Measurements from ENCODE around the gene CBX5.
"Not testable (repeated sequence)": the region's sequence is repeated elsewhere in the genome, so short reads cannot be mapped to it uniquely, and the experiment has no call there.

CBX5 gene

DNA sequence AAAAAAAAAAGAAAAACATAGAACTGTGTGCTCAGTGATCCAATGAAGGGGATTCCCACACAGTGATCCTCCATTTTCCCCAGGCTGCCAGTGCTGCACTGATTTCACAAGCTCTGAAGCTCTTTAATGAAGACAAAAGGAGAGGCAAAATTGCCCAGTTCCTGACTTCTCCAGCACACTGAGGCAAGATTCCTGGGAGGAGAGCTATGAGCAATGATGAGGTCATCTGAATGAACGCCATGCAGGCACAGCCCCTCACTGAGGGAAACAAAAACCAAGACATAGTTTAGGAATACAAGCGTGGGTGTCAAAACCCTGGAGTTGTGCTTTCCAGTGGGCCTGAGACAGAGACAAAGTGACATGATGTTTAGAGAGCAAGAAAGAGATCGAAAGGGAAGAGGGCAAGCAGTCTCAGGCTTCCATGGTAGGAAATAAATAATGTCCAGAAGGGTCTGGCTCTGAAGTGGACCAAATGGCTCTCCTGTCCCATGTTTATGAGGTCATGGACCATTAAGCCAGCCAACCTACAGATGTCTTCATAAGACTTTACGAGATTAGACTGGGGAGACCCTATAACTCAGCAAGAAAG, 50.2 kb downstream of the CBX5 start:
- no peak for DNase-seq (ENCODE audit: extremely low spot score, insufficient read length, low read depth)

DNA sequence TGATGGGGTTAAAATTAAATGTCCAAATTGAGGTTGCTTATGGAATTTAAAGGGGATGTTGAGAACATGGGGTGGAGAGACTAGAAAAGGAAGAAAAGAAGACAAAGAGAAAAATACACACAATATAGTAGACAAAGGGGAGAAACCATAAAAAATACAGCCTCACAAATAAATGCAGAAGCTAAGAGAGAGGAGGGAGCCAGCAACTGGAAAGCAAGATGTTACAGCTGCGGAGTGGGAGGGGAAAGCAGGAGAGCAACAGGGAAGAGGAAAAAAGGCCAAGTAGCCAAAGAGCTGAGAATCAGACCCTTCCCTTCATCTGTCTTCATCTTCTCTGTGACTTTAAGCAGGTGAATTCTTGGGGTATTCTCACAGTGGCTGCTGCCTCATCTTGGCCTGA, 51.5 kb downstream of the CBX5 start:
- FAIRE-seq (no peak), DNase-seq (ENCODE audit: extremely low spot score, insufficient read length, low read depth) (no peak)

More for the DNA sequence above, 50.2 kb downstream of the CBX5 start:
- no peak for FAIRE-seq

DNA sequence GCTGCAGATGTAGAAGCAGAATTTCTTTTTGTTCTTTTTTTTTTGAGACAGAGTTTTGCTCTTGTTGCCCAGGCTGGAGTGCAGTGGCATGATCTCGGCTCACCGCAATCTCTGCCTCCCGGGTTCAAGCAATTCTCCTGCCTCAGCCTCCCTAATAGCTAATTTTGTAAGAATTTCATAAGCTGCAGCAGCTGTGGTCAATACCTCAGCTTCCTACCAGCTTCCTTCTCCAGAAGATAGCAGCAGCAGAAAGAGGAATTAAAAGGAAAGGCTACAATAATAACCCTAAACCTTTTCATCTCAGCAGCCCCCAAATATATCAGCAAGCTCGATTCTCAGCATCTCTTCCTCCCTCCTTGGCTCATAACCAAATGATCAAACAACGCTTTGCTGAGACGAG, 52.0 kb downstream of the CBX5 start:
- DNase-seq (ENCODE audit: extremely low spot score, insufficient read length, low read depth); FAIRE-seq: not testable (repeated sequence)

DNA sequence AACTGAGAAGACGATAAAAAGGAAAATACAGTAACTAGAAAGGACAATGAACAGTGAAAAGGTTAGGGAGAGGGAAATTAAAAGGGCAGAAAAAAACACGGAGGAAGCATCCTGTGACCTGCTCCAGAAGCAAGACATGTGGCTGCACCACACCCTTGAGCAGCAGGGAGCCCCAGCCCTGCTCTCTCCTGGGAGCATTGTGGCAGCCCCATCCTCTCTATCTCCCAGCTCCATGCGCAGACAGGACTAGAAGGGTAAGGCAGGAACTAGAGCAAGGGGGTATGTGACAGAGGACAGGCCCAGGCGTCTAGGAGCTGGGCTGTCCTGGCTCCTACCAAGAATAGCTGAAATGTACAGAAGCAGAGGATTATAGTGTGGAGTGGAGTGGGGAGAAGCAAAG, 52.5 kb downstream of the CBX5 start:
- no peak for DNase-seq (ENCODE audit: extremely low spot score, insufficient read length, low read depth)
- FAIRE-seq, result no peak

DNA sequence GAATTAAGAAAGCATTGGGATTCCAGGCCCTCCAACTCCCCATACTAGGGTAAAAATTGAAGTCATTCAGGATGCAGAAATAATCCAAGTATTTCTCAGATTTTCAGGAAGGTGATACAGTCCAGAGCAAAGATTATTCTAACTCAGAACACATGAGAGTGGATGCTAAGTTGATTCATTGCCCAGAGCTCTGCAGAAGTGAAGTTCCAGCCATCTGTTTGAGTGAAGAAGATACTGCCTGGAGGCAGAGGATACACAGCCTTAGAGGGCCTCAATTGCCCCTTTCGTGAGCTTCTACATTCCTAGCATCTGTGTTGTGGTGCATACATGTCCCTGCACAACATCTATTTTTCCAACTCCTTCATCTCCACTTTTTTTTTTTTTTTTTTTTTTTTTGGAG, 54.3 kb downstream of the CBX5 start:
- FAIRE-seq (no peak), DNase-seq (ENCODE audit: extremely low spot score, insufficient read length, low read depth) (no peak)

DNA sequence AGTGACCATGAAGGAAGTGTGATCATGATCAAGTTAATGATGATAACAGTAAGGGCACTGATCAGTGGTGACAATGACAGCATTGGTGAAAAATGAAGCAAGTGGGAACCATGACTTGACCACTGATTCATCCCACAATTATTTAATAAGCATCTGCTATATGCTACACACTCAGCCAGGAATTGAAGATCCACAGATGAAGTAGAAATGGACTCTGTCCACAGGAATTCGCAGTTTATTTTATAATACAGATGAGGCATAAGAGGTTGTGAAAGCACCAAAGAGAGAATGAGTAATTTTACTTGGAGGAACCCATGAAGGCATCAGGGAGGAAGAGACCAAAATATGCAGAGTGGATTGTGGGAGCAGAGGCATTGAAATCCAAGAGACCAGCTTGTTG, 57.3 kb downstream of the CBX5 start:
- no peak for FAIRE-seq
- DNase-seq (ENCODE audit: extremely low spot score, insufficient read length, low read depth), result no peak

DNA sequence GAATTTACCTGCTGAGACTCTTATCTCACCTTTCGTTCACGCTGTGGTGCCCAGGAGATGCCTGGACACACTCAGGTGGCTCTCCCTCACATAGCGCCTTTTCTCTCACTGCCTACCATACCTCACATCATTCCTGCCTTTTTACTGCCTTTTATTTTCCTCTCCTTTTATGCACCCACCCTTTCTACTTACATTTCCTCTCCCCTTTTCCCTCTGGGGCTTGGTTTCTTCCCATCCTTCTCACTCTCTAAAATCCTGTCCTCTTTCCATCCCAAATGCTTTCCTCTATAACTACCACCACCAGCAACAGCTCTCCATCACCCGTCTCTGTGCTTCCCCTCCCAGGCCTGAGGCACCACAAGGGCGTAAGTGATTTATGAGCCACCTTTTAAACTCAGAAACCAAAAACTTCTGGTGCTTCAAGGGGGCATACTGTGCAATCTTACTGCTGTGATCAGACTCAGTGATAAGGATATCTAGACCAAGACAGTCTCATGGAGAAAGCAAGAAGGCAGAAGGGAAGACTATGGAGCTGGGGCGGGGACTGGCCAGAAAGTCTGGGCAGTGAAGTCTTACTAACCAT, 58.4 kb downstream of the CBX5 start:
- DNase-seq (ENCODE audit: extremely low spot score, insufficient read length, low read depth) (no peak), FAIRE-seq (no peak)

DNA sequence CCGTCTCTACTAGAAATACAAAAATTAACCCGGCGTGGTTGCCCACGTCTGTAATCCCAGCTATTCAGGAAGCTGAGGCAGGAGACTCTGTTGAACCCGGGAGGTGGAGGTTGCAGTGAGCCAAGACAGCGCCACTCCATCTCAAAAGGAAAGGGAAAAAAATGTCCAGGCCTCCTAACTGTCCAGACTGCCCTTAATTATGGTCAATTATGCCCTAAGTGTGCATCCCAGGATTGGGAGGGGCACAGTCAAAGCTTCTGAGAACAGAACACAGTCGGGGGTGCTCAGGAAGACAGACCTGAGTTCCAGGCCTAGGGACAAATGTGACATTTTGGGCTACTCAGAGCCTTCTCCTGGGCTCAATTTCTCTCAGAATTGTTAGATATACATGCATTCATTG, 59.4 kb downstream of the CBX5 start:
- DNase-seq (ENCODE audit: extremely low spot score, insufficient read length, low read depth), result no peak
- no peak for FAIRE-seq

DNA sequence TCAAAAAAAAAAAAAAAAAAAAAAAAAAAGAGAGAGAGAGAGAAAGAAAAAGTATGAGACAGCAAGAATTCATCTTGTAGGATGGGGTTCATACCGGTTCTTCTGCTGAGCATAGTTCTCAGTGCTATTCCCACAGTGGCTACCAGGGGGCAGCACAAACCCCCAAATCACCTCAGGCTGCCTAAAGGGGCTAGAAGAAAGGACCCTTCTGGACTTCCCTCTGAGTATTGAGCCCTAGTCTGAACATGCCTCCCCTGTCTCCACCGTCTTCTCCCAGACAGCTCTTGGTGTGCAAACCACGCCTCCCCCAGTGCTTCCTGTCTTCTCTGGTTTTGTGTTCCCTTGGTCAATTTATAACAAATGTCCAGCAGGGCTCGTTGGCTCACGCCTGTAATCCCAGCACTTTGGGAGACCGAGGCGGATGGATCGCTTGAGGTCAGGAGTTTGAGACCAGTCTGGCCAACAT, 59.8 kb downstream of the CBX5 start:
- peak; percentile 69 for FAIRE-seq
- DNase-seq (ENCODE audit: extremely low spot score, insufficient read length, low read depth), result no peak

DNA sequence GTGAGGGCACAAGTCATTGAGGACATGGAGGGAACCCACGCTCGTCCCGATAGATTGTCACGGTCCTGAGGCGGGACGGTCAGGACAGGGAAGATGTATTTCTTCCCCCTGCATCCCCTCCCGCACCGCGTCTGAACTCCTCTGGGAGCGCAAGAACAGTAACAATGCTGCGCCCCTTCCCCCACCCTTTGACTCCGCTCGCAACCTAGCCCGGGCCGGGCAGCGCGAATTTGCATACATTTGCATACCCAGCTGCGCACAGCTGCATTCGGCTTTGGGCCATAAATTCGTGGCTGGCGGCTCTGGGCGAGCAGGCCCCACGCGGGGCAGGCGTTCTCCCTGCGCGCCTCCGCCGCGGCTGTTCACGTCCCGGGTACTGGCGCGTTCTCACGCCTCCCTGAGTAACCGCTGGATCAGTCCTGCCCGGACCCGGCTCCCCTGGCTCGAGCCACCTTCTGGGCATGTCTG, 62.1 kb downstream of the CBX5 start:
- no peak for DNase-seq (ENCODE audit: extremely low spot score, insufficient read length, low read depth)
- FAIRE-seq, result no peak

DNA sequence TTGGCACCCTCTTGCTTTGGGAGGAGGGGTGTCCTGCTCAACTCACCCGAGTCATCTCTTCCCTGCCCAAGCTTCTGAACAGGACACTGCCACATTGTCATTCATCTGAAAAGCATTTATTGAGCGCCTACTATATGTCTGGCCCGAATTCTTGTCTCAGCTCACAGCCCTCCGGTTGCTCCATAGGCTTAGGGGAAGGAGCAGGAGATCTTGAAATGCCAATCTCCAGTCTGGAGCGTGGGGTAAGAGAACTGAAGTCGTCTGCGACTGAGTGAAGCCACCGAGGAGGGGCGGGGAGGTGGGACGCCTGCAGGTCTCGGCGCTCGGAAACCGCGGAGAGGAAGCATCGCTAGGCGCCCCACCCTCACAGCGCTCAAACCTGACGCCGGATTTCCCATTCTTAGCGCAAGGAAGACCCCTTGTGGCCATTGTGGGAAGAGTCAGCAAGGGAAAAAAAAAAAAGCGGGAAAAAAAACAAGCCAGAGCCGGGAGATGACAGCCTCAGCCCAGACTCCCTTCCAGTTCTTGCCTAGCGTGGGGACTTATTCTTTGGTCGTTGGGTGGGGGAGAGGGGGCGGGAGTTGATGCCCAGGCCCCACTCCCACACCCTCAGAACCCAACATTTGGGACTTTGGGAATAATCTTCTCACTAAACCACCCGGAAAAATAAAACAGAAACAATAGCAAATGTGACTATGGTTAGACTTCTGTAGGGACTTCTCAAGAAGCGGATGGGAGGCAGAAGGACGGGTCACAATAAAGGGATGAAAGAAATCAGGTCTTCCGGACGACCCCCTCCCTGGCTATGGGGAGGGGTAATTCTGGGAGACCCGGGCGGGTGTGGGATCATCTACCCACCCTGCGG, 62.9 kb downstream of the CBX5 start:
- FAIRE-seq (peak; percentile 18), DNase-seq (ENCODE audit: extremely low spot score, insufficient read length, low read depth) (no peak)

DNA sequence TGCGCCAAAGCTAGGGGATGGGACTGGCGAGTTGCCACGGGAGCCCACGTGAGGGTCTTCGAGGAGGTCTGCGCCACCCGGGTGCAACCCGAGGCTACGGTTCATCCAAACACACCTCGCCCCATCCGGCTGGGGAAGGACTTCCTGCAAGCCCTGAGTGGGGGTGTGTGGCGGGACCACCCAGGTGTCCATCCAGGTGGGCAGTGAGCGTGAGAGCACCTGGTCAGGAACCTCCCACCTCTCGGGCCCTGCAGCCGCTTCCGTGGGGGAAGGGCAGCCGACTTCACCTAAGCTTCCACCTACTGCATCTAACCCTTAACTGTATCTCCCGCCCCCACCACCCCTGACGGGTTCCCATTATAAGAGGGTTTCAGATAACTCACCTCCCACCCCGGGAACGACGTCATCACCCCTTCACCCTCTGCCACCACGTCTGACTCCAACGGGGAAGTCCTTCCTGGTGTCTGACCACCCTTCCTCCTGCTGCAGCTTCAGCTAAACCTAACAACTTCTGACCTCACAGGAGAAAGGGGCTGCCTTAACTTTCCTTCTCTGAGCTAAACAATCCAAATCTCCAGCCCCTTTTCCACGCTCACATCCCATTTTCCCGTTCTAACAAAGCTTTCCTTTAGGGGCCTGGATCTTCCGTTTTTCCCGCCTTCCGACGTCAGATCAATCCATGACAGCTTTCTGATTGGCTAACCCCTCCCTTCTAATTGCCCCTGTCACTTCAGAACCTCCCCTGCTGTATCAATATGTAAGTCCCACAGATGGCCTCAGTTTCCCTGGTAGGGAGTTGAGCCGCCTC, 63.7 kb downstream of the CBX5 start:
- FAIRE-seq, result no peak

DNA sequence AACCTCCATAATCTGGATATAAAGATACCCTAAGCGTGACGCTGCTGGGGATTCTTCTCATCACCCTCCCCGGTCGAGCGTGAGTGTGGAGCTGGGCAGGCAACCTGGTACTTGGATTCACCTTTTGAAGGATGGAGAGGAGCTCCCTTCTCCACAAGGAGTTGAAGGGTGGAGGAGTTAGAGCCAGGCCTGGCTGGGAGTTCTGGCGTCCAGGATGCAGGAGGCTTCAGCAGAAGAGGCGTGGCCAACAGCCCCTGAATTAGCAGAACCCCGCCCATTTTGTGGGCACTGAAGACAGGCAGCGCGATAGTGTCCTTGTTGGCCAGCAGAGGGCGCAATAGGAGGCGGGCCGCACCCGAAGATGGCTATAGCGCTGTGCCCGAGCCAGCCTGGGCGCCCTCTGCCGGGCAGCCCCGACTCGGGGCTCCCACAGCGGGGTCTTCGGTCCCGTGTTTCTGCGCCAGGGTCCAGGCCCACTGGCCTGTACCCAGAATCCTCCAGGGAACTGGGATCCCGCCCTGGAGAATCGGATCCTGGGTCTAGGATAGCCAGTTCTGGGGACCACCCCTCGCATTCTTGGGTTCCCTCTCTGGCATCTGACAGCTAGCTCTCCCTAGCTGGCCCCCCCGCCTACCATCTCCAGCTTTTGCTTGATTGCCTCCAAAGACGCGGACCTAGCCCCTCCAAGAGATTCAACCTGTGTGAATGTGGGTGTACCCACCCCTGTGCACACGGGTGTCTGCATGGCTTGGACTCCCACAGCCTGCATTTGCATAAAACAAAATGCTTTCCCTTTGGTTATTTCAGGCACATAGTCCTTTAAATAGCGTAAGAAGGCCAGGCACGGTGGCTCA, 65.1 kb downstream of the CBX5 start:
- FAIRE-seq, result peak; percentile 81
- peak; percentile 77 for DNase-seq (ENCODE audit: extremely low spot score, insufficient read length, low read depth)

More for the DNA sequence above, 63.7 kb downstream of the CBX5 start:
- no peak for DNase-seq (ENCODE audit: extremely low spot score, insufficient read length, low read depth)

DNA sequence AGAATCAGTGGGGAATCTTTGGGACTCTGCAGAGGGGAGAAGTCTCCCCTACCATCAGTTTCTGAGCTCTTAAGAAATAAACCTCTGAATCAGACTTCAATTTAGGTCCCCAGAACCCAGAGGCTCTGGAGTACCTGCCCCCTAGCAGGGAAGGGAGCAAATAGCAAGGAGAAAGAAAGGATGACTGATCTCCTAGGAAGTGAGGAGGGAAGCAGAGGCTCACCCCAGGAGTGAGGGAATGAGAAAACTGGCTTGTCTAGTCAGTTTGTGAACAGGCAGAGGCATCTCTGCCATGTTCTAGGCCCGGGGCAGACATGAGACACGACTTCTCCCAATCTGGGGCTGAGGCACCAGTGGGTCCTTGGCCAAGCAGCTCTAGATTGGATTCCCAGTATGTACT, 66.8 kb downstream of the CBX5 start:
- FAIRE-seq (no peak), DNase-seq (ENCODE audit: extremely low spot score, insufficient read length, low read depth) (no peak)

DNA sequence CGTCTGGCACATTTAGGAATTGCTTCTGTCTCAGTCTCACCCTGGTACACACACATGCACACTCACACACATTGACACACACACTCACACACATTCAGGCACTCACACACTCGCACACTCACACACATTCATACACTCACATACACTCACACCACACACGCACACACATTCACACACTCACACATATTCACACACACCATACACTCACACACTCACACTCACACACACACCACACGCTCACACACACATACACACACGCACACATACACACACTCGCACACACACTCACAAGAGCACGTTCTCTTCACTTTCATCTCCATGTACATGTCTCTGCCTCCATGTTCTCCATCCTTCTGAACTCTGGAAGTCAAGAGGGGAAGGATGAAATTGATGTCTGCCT, 68.0 kb downstream of the CBX5 start:
- DNase-seq (ENCODE audit: extremely low spot score, insufficient read length, low read depth) (no peak), FAIRE-seq (no peak)

DNA sequence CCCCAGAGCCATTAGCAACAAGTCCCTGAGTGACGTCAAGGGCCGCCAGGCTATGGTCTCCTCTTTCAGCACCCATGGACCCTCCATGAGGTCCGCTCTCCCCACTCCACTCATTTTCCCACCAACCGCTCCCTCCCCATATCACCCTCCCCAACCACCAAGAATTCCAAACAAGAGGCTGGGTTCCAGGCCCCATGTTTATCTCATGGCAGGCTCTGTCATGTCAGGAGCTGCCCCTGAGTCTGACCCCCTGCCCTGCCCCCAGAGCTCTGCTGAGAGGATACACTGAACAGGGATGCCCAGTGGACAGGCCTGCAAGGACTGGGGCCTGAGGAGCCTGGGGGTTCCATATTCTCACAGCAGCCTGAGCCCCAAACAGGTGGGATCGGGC, 69.5 kb downstream of the CBX5 start:
- no peak for DNase-seq (ENCODE audit: extremely low spot score, insufficient read length, low read depth)
- no peak for FAIRE-seq

DNA sequence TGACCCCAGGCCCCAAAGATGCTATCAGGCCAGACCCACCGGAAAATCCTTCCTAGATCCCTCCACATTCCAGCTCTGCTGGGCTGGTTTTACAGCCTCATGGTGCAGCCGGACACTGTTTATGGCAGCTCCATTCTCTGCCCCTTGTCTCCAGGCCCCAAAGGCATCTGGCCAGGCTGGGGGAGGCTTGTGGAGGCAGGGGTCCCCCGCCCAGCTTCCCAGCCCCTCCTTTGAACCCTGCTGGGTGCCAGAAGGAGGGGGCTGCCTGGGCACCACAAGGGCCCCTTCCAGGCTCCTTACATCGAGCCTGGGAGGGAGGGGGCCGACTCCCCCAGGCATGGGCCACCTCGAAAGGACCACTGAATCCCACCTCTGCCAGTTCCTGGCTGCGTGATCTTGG, 71.3 kb downstream of the CBX5 start:
- no peak for DNase-seq (ENCODE audit: extremely low spot score, insufficient read length, low read depth)

DNA sequence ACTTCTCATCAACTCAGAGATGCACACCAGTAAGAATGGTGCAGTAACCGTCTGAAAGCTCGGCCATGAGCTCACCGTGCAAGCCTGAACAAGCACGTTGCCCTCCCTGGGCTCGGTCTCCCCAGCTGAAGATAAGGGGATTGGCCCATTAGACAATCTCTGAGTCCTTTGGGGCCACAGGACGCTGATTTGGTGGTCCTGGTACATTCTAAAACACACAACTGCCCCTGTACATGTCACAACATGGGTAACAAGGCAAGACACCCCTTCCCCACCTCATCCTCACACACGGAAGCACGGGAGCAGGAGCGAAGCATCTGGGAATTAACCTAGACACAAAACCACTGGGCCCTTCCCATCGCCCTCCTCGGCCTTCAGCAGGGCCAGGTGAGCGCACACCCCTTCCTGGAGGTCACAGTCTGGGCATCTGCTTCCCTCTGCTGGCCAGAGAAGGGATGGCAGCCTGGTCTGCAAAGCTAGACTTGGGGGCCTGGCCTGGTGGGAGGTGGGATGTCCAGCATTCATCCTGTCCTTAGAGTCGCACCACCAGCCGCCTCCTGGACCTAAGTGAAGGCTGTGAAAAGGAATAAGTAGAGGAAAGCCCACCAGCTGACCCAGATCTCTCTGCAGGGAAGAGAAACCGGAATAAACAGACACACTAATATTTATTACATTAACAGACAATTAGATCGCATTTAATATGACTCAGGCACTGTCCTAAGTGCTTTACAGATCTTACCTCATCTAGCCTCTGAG, 72.2 kb downstream of the CBX5 start:
- FAIRE-seq (peak; percentile 73), DNase-seq (ENCODE audit: extremely low spot score, insufficient read length, low read depth) (peak; percentile 76)

More for the DNA sequence above, 71.3 kb downstream of the CBX5 start:
- FAIRE-seq, result no peak

DNA sequence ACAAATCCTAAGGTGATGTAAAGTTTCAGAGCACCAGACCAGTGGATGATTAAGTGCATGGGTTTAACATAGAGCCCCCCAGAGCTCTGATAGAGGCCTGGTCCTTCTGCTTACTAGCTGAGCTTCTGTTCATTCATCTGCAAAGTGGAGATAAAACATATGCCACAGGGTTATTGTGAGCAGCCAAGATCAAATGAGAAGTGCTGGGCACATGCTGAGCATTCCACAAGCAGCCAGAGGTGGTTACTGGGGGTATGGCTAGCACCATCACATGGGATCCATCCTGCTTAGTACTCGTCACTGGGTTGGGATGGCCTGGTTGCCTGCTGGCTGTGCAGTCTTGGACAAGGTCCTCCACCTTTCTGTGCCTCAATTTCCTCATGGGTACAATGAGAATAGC, 73.1 kb downstream of the CBX5 start:
- FAIRE-seq (no peak), DNase-seq (ENCODE audit: extremely low spot score, insufficient read length, low read depth) (no peak)
